ENCODE data around the gene GLUL. TPM values are rescaled to one million over a fixed set of nuclear protein-coding genes. Genes with fewer than 3 reads are reported as not detected.
"Not testable (repeated sequence)": the region's sequence is repeated elsewhere in the genome, so short reads cannot be mapped to it uniquely, and the experiment has no call there.

The GLUL gene
- total RNA-seq, 1 donor from 2014 or later: 41.0 TPM

DNA sequence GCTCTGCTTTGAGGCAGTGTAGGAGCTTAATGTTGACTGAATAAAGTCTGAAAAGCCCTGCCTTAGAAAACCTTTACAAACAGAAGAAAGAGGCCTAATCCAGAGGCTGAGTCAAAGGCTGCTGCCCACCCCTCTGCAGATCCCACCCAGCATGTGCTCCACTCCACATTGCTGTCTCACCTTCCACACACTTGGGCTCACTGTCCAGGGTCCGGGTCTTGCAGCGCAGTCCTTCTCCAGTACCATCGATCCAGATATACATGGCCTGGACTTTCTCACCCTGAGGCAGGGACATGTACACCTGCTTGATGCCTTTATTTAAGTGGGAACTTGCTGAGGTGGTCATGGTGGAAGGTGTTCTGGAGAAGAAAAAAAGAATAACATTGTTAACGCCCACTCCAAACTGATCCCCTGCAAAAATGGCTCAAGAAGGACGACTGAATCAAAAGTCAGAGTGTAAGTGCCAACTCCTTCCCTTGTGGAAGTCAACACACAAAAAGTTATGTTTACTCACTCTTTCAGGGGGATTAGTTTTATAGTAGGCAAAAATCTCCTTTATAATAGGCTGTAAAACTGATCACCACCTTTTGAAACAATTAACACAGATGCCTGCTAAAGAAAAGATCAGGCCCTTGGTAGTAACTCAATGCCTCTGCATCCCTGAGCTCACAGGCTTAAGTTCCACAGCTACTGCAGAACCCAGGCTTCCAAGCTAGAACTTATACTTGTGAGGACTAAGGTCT is 3.0 kb downstream of the GLUL start:
- peaks cover 33% of the 10 kb centered on the region for H3K4me1 Mint-ChIP-seq (ENCODE audit: low read depth)
- H3K4me3 Mint-ChIP-seq (ENCODE audit: low read depth): no peak overlapping the region
- no peak for DNase-seq (ENCODE audit: low spot score)
- H3K27me3 Mint-ChIP-seq (ENCODE audit: low read depth): peaks cover 23% of the 10 kb centered on the region
- H3K9me3 Mint-ChIP-seq: no peaks in the 10 kb centered on the region
- H3K27ac Mint-ChIP-seq: no peak overlapping the region
- H3K36me3 Mint-ChIP-seq (ENCODE audit: low read depth): peaks cover 64% of the 10 kb centered on the region
- intact Hi-C loops (cut with micrococcal nuclease): no loop called here

DNA sequence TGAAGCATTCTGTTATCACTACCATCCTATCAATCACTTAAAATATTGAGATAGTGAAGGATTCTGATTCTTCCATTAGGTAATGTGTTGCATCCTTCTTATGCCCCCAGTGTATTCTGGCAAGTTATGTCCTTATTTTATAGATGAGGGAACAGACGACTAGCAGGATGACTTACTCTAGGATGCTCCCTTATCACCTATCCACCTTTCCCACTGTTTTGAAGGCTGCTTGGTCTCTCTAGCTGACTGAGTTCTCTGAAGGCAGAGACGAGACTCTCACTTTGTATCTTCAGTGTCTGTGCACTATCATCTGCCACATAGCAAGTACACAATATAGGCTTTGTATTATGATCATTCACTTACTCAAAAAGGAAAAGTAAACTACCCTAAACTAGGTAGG is 4.0 kb downstream of the GLUL start:
- H3K4me3 Mint-ChIP-seq (ENCODE audit: low read depth): no peak overlapping the region
- H3K36me3 Mint-ChIP-seq (ENCODE audit: low read depth): peaks cover 71% of the 10 kb centered on the region
- H3K27me3 Mint-ChIP-seq (ENCODE audit: low read depth): peaks cover 14% of the 10 kb centered on the region
- no peak for DNase-seq (ENCODE audit: low spot score)
- no peak overlapping the region for H3K27ac Mint-ChIP-seq
- no peaks in the 10 kb centered on the region for H3K9me3 Mint-ChIP-seq
- peaks cover 29% of the 10 kb centered on the region for H3K4me1 Mint-ChIP-seq (ENCODE audit: low read depth)
- intact Hi-C loops (cut with micrococcal nuclease): no loop called here

GRCh38 chr1:182386980-182387379 is 4.6 kb downstream of the GLUL start:
- Mint-ChIP-seq H3K9me3 (no peaks in the 10 kb centered on the region), H3K36me3 (ENCODE audit: low read depth) (peaks cover 77% of the 10 kb centered on the region), H3K27me3 (ENCODE audit: low read depth) (peaks cover 13% of the 10 kb centered on the region), H3K27ac (no peak overlapping the region), H3K4me3 (ENCODE audit: low read depth) (no peak overlapping the region), H3K4me1 (ENCODE audit: low read depth) (peaks cover 28% of the 10 kb centered on the region)
- DNase-seq (ENCODE audit: low spot score): no peak
- intact Hi-C loops (cut with micrococcal nuclease): no loop called here

DNA sequence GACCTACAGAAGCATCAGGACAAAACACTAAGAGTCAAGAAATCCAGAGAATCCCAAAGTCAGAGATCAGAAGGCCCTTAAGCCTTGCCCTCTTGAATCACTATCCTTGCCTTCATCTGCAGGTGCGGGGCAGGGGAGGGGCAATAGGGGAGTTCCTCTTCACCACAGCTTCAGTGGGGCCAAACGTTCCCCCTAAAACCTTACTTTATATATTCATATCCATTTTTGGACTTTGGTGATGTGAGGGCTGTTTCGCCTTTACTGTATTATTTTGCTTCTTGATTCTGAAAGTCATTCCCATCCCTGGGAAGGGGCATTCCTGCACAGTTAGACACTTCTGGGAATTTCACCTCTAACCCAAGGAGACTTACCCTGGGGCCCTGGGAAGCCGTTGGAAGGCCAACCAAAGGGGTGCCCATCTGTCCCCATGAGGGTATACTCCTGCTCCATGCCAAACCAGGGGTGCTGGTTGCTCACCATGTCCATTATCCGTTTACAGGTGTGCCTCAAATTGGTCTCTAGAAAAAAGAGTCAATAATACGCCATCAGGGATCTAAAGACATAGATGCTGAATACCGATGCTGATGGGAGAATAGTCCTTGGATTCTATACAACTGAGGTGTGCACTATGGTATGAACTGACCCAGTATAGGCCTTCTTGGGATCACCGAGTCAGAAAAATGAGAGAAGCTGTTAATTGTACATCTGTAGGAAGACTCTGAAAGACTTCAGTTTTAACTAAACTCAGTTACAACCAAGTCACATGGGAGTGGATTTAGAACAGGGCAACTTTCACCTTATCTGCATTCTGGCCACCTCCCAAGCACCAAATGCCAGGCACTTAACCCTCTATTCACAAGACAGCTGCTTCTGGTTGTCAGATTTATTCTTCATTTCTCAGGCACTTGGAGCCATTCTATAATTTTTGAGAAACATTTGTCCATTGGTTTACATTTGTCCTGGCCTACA is 5.4 kb downstream of the GLUL start:
- Mint-ChIP-seq H3K4me3 (ENCODE audit: low read depth) (no peak overlapping the region), H3K27ac (no peak overlapping the region), H3K27me3 (ENCODE audit: low read depth) (peaks cover 12% of the 10 kb centered on the region), H3K9me3 (no peaks in the 10 kb centered on the region), H3K36me3 (ENCODE audit: low read depth) (peaks cover 80% of the 10 kb centered on the region), H3K4me1 (ENCODE audit: low read depth) (peaks cover 27% of the 10 kb centered on the region)
- no peak for DNase-seq (ENCODE audit: low spot score)
- intact Hi-C loops (cut with micrococcal nuclease): no loop called here

GRCh38 chr1:182384387-182384960 is 7.1 kb downstream of the GLUL start:
- H3K9me3 Mint-ChIP-seq: no peaks in the 10 kb centered on the region
- no peak for DNase-seq (ENCODE audit: low spot score)
- H3K4me1 Mint-ChIP-seq (ENCODE audit: low read depth): peaks cover 13% of the 10 kb centered on the region
- H3K27ac Mint-ChIP-seq: no peak overlapping the region
- H3K36me3 Mint-ChIP-seq (ENCODE audit: low read depth): peaks cover 67% of the 10 kb centered on the region
- H3K4me3 Mint-ChIP-seq (ENCODE audit: low read depth): no peak overlapping the region
- intact Hi-C loops (cut with micrococcal nuclease): no loop called here
- no peaks in the 10 kb centered on the region for H3K27me3 Mint-ChIP-seq (ENCODE audit: low read depth)

DNA sequence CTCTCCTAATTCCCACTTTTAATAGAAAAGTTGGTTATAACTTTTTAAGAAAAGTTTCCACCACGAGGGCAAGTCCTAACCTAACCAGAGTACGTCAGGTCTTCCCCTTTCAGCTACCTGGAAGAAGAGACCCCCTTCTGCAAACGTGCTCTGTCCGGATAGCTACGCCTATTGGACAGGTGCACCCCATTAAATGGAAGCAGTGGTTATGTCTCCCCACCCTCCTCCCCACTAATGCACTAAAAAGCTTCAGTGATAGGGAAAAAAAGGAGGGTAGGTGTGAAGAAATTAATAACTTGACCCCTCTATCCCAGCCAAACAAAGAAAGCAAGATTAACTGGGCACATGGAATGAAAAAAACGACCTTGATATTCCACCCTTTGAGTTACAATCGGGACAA is 7.7 kb downstream of the GLUL start:
- no peak overlapping the region for H3K4me3 Mint-ChIP-seq (ENCODE audit: low read depth)
- intact Hi-C loops (cut with micrococcal nuclease): no loop called here
- no peaks in the 10 kb centered on the region for H3K27me3 Mint-ChIP-seq (ENCODE audit: low read depth)
- DNase-seq (ENCODE audit: low spot score): no peak
- peaks cover 63% of the 10 kb centered on the region for H3K36me3 Mint-ChIP-seq (ENCODE audit: low read depth)
- no peak overlapping the region for H3K27ac Mint-ChIP-seq
- no peaks in the 10 kb centered on the region for H3K9me3 Mint-ChIP-seq
- H3K4me1 Mint-ChIP-seq (ENCODE audit: low read depth): peaks cover 7% of the 10 kb centered on the region

DNA sequence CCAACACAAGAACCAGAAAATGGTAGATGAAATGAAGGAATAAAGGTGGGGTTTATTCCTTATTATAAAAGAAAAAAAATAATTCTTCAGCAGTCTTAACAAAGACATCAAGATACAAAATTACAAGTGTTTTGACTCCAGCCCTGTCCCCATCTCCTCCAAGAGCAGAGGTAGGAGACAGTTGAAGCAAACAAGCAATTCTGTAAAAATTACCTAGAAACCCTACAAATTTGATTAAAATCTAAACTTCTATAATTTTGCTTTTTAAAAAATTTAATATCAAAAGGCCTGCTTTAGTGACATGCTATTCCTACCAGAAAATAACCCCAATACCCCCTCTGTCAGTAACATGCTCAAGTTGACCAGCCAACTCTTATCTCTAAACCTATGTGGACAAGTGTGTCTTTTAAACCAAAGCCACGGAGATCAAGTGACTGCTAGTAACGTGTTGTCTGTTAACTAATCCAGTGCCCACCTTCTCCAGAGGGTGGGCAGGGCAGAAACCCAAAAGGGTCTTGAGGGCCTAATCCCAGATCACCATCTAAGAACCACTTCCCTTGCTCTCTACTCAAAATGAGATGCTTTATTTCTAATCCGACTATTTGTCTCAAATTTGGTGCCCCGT is 8.4 kb downstream of the GLUL start:
- H3K36me3 Mint-ChIP-seq (ENCODE audit: low read depth): peaks cover 55% of the 10 kb centered on the region
- DNase-seq (ENCODE audit: low spot score): no peak
- H3K27me3 Mint-ChIP-seq (ENCODE audit: low read depth): no peaks in the 10 kb centered on the region

DNA sequence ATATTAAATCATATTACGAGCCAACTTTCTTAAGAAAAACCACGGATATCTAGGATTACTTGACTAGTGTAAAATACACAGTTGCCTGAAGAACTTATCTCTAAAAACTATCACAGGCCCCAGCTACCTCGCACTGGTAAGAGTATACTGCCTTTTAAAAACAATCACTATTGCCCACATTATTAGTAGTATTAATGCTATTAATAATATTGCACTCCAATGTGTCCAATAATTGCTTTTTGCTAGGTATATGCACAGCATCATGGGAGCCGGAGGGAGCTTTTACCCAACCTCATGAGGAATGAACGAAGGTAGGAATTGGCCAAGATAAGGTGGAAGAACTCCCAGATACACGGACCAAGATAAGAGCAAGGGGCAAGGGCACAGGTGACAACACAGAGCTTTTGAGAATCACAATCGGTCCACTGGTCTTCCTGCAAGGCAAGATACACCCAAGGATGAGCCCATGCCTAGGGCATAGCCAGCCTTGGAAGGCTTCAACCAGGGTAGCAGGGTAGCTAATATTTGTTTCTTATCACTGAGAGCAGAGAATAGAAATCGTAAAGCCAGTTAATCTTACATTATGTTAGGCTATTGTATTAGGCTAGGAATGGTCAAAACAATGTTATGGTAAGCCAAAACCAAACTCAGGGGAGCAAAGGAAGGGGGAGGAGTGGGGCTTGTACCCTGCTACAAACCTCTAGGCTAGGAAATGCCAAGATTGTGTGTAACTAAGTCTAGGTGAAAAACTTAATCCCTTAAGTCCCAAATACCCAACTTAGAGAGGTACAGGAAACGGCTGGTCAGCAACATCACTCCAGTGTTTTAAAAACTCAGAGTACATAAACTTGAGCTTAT is 9.4 kb downstream of the GLUL start:
- H3K27ac Mint-ChIP-seq: no peak overlapping the region
- H3K4me3 Mint-ChIP-seq (ENCODE audit: low read depth): no peak overlapping the region
- intact Hi-C loops (cut with micrococcal nuclease): no loop called here
- no peaks in the 10 kb centered on the region for H3K4me1 Mint-ChIP-seq (ENCODE audit: low read depth)
- H3K27me3 Mint-ChIP-seq (ENCODE audit: low read depth): peaks cover 1% of the 10 kb centered on the region
- DNase-seq (ENCODE audit: low spot score): no peak
- H3K36me3 Mint-ChIP-seq (ENCODE audit: low read depth): peaks cover 45% of the 10 kb centered on the region
- H3K9me3 Mint-ChIP-seq: no peaks in the 10 kb centered on the region

More for the DNA sequence above, 8.4 kb downstream of the GLUL start:
- Mint-ChIP-seq H3K9me3 (no peaks in the 10 kb centered on the region), H3K27ac (no peak overlapping the region), H3K4me3 (ENCODE audit: low read depth) (no peak overlapping the region), H3K4me1 (ENCODE audit: low read depth) (no peaks in the 10 kb centered on the region)
- intact Hi-C loops (cut with micrococcal nuclease): no loop called here

- H3K27ac Mint-ChIP-seq: no peak overlapping the region
- DNase-seq (ENCODE audit: low spot score): no peak
- H3K4me1 Mint-ChIP-seq (ENCODE audit: low read depth): no peaks in the 10 kb centered on the region
- peaks cover 27% of the 10 kb centered on the region for H3K36me3 Mint-ChIP-seq (ENCODE audit: low read depth)
- intact Hi-C loops (cut with micrococcal nuclease): no loop called here
- no peaks in the 10 kb centered on the region for H3K9me3 Mint-ChIP-seq
- H3K27me3 Mint-ChIP-seq (ENCODE audit: low read depth): peaks cover 7% of the 10 kb centered on the region
- H3K4me3 Mint-ChIP-seq (ENCODE audit: low read depth): no peak overlapping the region
These were observed 11.4 kb downstream of the GLUL start for GRCh38 chr1:182380199-182380598.

GRCh38 chr1:182379781-182380180 is 11.8 kb downstream of the GLUL start:
- intact Hi-C loops (cut with micrococcal nuclease); H3K4me1 Mint-ChIP-seq (ENCODE audit: low read depth); H3K9me3 Mint-ChIP-seq: not testable (repeated sequence)

GRCh38 chr1:182376936-182377574 is 14.5 kb downstream of the GLUL start:
- Mint-ChIP-seq H3K27me3 (ENCODE audit: low read depth) (peaks cover 12% of the 10 kb centered on the region), H3K9me3 (no peaks in the 10 kb centered on the region), H3K4me1 (ENCODE audit: low read depth) (no peaks in the 10 kb centered on the region), H3K36me3 (ENCODE audit: low read depth) (peaks cover 4% of the 10 kb centered on the region), H3K4me3 (ENCODE audit: low read depth) (no peak overlapping the region), H3K27ac (no peak overlapping the region)
- DNase-seq (ENCODE audit: low spot score): no peak
- intact Hi-C loops (cut with micrococcal nuclease): no loop called here

More at GRCh38 chr1:182379781-182380180, 11.8 kb downstream of the GLUL start:
- H3K36me3 Mint-ChIP-seq (ENCODE audit: low read depth): peaks cover 22% of the 10 kb centered on the region
- H3K27me3 Mint-ChIP-seq (ENCODE audit: low read depth); H3K4me3 Mint-ChIP-seq (ENCODE audit: low read depth); DNase-seq (ENCODE audit: low spot score); H3K27ac Mint-ChIP-seq: not testable (repeated sequence)
